Esophagus muscularis mucosa (tissue), 4 donors: ENCODE results near the gene RTN3. TPM values are rescaled to one million over a fixed set of nuclear protein-coding genes. Genes with fewer than 3 reads are reported as not detected.

Experiments used
- DNase-seq: peaks from one replicate; pipeline ENCODE4 v3.0.0-alpha.2; 2017; ENCODE audit errors: extremely low spot score
- H3K27ac ChIP-seq, 4 donors: fragments of 200-600 bp; sonication (generic); replicated peaks in 1 of 4; 1 replicate in 3 of 4; 2 replicates in 1 of 4; pipeline ENCODE4 v1.5.1; 2016 to 2019; ENCODE audit warnings: mild to moderate bottlenecking in 1 of 4
- H3K27me3 ChIP-seq, 4 donors: fragments of 200-600 bp; sonication (generic); one replicate each; pipeline versions ENCODE4 v1.5.1 to v1.6.0; 2016 to 2019
- H3K36me3 ChIP-seq, 4 donors: fragments of 200-600 bp; sonication (generic); one replicate each; pipeline ENCODE4 v1.5.1; 2016 to 2019
- H3K4me1 ChIP-seq, 4 donors: fragments of 200-600 bp; sonication (generic); one replicate each; pipeline ENCODE4 v1.5.1; 2016 to 2019
- H3K4me3 ChIP-seq, 4 donors: fragments of 200-600 bp; sonication (generic); 1 replicate in 2 of 4; 2 replicates in 2 of 4; pipeline ENCODE4 v1.5.1; 2016 to 2019; ENCODE audit warnings: mild to moderate bottlenecking in 4 of 4, moderate library complexity in 1 of 4
- H3K9me3 ChIP-seq, 4 donors: fragments of 200-600 bp; sonication (generic); 1 replicate in 3 of 4; 2 replicates in 1 of 4; pipeline ENCODE4 v1.5.1; 2016 to 2019
- EP300 ChIP-seq: sonication (generic); formaldehyde crosslinking; IDR thresholded peaks from one replicate; pipeline ENCODE4 v1.6.1; 2017; ENCODE audit warnings: antibody characterized with exemption
- POLR2A ChIP-seq: fragments of 450-650 bp; IDR thresholded peaks from one replicate; pipeline ENCODE4 v1.6.1; 2017; ENCODE audit warnings: antibody characterized with exemption, moderate library complexity, mild to moderate bottlenecking, low read depth
- POLR2AphosphoS5 ChIP-seq, 2 donors: sonication (generic); formaldehyde crosslinking; IDR thresholded peaks; one replicate each; pipeline ENCODE4 v1.6.1; 2017; ENCODE audit warnings: antibody characterized with exemption in 2 of 2
- WGBS: methylation state at CpG from one replicate; pipeline ENCODE4 v1.1.5; 2018; 5-methylcytosine and 5-hydroxymethylcytosine counted together
- intact Hi-C: fragments of 100-400 bp; cut with DNase I; formaldehyde crosslinking; loops from one replicate; pipeline ENCODE4 v1.15.1; 2023
- total RNA-seq, 4 donors: library from RNA; depleted of rRNA; stranded (reverse); fragments of >200 nt; gene quantifications; one replicate each; pipeline versions ENCODE4 v1.1.0 to v1.2.1, GENCODE V29; 2016
- TF ChIP-seq, protein P1 (sequence below), 3 experiments: fragments of 200-600 bp in 2 of 3; fragments of 450-650 bp in 1 of 3; sonication (generic) in 2 of 3; IDR thresholded peaks; one replicate each; pipeline ENCODE4 v1.5.1; 2017 to 2019; ENCODE audit warnings: antibody characterized with exemption in 3 of 3, mild to moderate bottlenecking in 2 of 3, moderate library complexity in 1 of 3

Gene RTN3
- total RNA-seq, 4 donors from 2014 or later: 79.5 to 97.4 (median 87.1) TPM

DNA sequence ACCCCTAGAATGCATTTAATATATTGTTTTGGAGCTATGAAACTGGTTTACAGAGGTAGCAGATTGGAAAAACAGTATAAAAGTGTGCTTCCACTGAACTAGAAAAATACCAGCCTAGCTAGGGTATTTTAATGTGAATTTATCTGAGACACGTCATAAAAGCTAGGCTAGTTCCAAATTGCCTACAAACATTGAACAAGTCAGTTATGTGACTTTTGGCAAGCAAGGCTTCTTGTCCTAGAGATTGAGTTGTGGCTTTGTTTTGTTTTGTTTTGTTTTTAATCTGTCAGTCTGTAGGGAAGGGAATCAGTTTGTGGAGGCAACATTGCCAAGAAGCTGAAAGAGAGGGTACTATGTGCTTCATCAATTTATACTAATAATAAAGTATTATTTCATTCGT, 24.2 kb downstream of the RTN3 start:
- intact Hi-C loops: no loop called here
- Histone ChIP-seq H3K4me1 (peaks cover 8 to 29% (median 22%) of the 10 kb centered on the region in 4 donors), H3K27me3 (no peaks in the 10 kb centered on the region), H3K36me3 (no peaks in the 10 kb centered on the region), H3K9me3 (no peaks in the 10 kb centered on the region), H3K4me3 (no peak overlapping the region), H3K27ac (no peak overlapping the region)
- WGBS: 50% methylated on average over 2 of the region's 2 CpGs
- DNase-seq: no peak
- no peak for TF ChIP-seq EP300
- TF ChIP-seq POLR2AphosphoS5 (IDR thresholded peaks at IDR 0.05): no peak
- TF ChIP-seq, protein P1, sequence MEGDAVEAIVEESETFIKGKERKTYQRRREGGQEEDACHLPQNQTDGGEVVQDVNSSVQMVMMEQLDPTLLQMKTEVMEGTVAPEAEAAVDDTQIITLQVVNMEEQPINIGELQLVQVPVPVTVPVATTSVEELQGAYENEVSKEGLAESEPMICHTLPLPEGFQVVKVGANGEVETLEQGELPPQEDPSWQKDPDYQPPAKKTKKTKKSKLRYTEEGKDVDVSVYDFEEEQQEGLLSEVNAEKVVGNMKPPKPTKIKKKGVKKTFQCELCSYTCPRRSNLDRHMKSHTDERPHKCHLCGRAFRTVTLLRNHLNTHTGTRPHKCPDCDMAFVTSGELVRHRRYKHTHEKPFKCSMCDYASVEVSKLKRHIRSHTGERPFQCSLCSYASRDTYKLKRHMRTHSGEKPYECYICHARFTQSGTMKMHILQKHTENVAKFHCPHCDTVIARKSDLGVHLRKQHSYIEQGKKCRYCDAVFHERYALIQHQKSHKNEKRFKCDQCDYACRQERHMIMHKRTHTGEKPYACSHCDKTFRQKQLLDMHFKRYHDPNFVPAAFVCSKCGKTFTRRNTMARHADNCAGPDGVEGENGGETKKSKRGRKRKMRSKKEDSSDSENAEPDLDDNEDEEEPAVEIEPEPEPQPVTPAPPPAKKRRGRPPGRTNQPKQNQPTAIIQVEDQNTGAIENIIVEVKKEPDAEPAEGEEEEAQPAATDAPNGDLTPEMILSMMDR (IDR thresholded peaks at IDR 0.05): no peak
- no peak for TF ChIP-seq POLR2A

DNA sequence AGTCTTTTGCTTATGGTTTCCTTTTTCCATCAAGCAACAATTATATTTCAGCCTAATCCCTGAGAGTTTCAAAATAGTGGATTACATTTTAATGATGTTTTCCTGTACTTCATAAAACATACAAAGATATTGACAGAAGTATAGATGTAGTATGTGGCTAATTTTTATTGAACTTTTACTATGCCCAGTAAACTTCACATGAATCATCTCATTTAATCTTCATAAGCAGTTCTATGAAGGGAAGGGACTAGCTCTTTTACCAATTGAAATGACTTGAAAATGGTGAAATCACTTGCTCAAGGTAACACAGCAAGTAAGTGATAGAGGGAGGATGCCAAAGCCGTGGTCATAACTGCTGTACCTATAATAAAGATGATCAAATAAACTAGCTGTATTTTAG, 27.5 kb downstream of the RTN3 start:
- H3K27me3 ChIP-seq: no peaks in the 10 kb centered on the region
- intact Hi-C loops: no loop called here
- peaks cover 8 to 29% (median 25%) of the 10 kb centered on the region in 4 donors for H3K4me1 ChIP-seq
- no peak overlapping the region for H3K4me3 ChIP-seq
- H3K9me3 ChIP-seq: no peaks in the 10 kb centered on the region
- no peak for TF ChIP-seq EP300
- TF ChIP-seq POLR2A: no peak
- no peak for TF ChIP-seq POLR2AphosphoS5 (IDR thresholded peaks at IDR 0.05)
- TF ChIP-seq, protein P1 (IDR thresholded peaks at IDR 0.05): no peak
- H3K27ac ChIP-seq: no peak overlapping the region
- 96% methylated on average over 1 of the region's 1 CpG for WGBS
- no peaks in the 10 kb centered on the region for H3K36me3 ChIP-seq
- DNase-seq: no peak

DNA sequence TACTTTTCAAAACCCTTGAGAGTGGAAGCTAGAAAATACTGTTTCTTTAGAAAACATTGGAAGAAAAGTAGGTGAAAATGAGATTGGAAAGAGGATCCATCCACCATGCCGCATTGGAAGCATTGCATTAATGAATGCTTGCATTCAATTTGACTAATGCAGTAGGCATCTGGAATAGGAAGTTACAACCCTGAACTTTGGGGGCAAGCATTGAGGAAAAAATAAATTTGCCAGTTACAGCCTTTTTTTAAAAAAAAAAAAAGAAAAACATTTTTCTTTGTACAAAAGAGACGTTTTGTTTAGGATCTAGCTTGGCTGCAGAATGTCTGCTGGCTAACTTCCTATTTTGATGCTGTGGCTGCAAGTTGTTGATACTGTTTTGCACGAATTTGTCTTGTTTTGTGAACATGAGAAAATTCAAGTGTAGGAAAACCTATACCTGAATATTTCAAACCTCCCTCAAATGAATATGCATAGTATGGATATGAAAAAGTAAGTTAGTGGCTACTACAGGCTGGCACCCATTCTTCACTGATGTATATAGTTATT, 28.1 kb downstream of the RTN3 start:
- no peaks in the 10 kb centered on the region for H3K27me3 ChIP-seq
- no peaks in the 10 kb centered on the region for H3K9me3 ChIP-seq
- peaks cover 8 to 26% (median 25%) of the 10 kb centered on the region in 4 donors for H3K4me1 ChIP-seq
- no peak for DNase-seq
- H3K27ac ChIP-seq: no peak overlapping the region
- TF ChIP-seq POLR2A: no peak
- intact Hi-C loops: no loop called here
- no peaks in the 10 kb centered on the region for H3K36me3 ChIP-seq
- H3K4me3 ChIP-seq: no peak overlapping the region
- 46% methylated on average over 3 of the region's 3 CpGs for WGBS

DNA sequence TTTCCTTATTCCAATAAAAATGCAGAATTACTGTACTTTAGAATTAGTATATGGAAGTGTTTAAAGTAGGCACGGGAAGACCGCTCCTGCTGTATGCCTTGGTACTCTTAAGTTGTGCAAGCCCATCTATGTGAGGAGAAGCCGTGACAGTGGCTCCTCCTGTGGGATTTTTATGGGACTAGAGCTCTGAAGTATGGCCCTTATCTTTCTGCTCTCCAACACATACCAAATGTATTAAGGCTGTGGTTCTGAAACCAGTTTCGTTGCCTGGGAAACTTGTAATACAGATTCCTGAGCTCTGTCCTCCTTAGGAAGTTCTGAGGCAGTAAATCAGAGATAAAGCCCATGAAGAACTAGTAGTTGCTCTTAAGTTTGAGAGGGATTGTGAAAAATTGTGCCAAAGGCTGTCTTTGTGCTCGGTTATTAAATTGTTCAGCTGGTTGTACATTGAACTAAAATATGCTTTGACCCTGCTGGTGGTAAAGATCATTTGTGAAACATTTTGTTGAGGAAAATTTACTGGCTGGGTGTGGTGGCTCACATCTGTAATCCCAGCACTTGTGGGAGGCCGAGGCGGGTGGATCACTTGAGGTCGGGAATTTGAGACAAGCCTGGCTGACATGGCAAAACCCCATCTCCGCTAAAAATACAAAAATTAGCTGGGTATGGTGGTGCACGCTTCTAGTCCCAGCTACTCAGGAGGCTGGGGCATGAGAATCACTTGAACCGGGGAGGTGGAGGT, 29.3 kb downstream of the RTN3 start:
- Histone ChIP-seq H3K4me1 (peaks cover 5 to 21% (median 17%) of the 10 kb centered on the region in 4 donors), H3K36me3 (no peaks in the 10 kb centered on the region), H3K27ac (no peak overlapping the region), H3K27me3 (no peaks in the 10 kb centered on the region), H3K4me3 (no peak overlapping the region), H3K9me3 (no peaks in the 10 kb centered on the region)
- TF ChIP-seq EP300 (no peak), POLR2A (no peak), POLR2AphosphoS5 (IDR thresholded peaks at IDR 0.05) (no peak)
- TF ChIP-seq, protein P1 (IDR thresholded peaks at IDR 0.05): no peak
- WGBS: 84% methylated on average over 11 of the region's 11 CpGs
- DNase-seq: no peak
- intact Hi-C loops: no loop called here

DNA sequence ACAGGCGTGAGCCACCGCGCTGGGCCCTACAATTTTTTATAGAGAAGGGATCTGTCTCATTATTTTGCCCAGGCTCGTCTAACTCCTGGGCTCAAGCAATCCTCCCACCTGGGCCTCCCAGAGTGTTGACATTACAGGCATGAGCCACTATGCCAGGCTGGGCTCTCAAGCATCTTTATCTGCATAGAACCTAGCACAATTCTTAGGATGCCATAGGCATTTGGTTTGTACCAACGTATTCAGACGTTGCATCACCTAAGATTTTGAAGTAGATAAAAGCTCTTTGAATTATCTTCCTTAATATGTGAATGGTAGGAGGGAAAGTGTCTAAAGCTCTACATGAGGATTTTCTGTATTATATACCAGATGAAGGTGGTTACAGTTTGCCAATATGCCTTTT, 30.5 kb downstream of the RTN3 start:
- no peaks in the 10 kb centered on the region for H3K36me3 ChIP-seq
- 81% methylated on average over 6 of the region's 6 CpGs for WGBS
- no peaks in the 10 kb centered on the region for H3K9me3 ChIP-seq
- intact Hi-C loops: no loop called here
- no peaks in the 10 kb centered on the region for H3K27me3 ChIP-seq
- H3K4me3 ChIP-seq: no peak overlapping the region
- TF ChIP-seq POLR2AphosphoS5 (IDR thresholded peaks at IDR 0.05) (no peak), EP300 (no peak), POLR2A (no peak)
- TF ChIP-seq, protein P1 (IDR thresholded peaks at IDR 0.05): no peak
- no peak overlapping the region for H3K27ac ChIP-seq
- H3K4me1 ChIP-seq: peaks cover 5 to 17% (median 16%) of the 10 kb centered on the region in 4 donors
- no peak for DNase-seq
